Renal cortex interstitium (tissue), 11 donors: ENCODE results near the gene ZNF716. TPM values are rescaled to one million over a fixed set of nuclear protein-coding genes. Genes with fewer than 3 reads are reported as not detected.
"Not testable (repeated sequence)": the region's sequence is repeated elsewhere in the genome, so short reads cannot be mapped to it uniquely, and the experiment has no call there.

Experiments used
- DNase-seq, 11 donors: peaks; one replicate each; pipeline ENCODE4 v3.0.0-alpha.2; 2013; ENCODE audit warnings: low read depth in 9 of 11, low spot score in 4 of 11; ENCODE audit errors: extremely low read depth in 1 of 11
- polyA plus RNA-seq, 3 donors: library from polyadenylated mRNA; unstranded; fragments of 120-200 nt; gene quantifications; one replicate each; pipeline ENCODE4 v1.2.1, GENCODE V29; 2013; ENCODE audit not compliant: insufficient read length in 3 of 3

ZNF716 gene
- polyA plus RNA-seq, 3 donors, result 0.04 to 0.11 (median 0.08) TPM

DNA sequence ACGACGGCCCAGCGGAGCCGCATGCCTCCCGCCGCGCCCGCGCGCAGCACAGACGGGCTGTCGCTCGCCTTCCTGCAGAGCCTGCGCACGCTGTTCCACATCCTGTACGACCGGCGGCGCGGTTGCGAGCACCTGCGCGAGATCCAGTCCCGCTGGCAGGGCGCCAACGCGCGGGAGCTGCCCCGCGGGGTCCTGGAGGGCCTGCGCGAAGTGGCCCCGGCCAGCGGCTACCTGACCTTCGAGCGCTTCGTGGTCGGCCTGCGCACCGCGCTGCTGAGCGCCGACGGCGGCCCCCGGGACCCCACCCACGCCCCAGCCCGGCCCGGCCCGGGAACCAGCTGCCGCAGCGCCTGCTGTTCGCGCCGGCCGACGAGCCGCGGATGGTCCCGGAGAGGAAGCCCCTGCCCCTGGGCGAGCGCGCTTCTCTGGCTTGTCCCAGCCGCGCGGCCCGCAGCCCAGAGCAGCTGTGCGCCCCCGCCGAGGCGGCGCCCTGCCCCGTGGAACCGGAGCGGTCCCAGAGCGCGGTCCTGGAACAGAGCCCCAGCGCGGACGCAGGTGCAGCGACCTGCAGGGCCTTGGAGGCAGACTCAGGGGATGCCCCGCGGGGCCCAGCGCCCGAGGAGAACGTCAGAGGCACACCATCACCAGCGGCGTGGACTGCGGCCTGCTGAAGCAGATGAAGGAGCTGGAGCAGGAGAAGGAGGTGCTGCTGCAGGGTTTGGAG, 25.3 kb upstream of the ZNF716 start:
- DNase-seq, result no peak

DNA sequence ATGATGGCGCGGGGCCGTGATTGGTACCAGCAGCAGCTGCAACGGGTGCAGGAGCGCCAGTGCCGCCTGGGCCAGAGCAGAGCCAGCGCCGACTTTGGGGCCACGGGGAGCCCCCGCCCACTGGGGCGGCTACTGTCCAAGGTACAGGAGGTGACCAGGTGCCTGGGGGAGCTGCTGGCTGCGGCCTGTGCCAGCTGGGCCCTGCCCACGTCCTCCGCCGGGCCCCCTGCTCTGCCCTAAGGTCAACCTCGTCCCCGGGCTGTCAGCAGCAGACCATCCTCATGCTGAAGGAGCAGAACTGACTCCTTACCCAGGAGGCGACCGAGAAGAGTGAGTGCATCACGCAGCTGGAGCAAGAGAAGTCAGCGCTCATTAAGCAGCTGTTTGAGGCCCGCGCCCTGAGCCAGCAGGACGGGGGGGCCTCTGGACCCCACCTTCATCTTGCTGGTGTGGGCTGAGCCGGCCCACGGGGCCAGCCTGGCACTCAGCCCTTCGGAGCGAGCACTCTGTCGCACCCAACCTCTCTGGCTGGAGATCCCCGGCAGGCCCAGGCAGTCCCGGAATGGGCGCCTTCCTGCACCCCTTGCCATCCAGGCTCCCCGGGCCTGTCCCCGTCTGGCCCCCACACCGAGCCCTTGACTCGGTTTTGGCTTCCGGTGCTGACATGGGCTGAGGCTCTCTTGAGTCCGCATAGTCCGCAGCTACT, 24.6 kb upstream of the ZNF716 start:
- no peak for DNase-seq

DNA sequence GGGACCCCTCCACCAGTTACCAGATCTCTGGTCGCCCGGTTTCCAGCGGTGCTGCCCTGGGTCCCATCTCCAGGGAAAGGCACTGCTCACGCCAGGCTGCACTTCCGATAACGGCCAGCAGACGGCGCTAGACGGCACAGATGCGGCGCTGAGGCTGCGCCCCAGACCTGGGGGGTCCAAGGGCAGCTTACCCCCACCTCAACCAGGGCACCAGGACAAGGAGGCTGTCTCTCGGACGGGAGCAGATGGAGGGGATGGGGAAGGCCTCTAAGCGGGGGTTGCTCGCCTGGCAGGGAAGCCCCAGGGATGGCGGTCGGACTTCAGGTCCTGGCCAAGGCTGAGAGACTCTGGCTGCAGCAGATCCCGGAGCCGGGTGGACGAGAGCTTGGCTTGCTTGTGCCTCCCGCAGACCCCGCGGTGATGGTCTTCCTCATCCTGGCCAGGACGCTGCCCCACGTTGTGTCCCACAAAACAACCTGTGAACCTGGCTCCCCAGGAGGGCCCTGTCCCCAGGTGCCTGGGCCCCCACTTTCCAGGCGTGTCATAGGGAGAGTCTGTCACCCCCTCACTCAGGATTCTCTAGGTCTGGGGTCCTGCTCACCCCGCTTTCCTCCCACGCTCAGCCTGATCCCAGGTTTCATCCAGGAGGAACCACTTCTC, 23.9 kb upstream of the ZNF716 start:
- DNase-seq, result no peak

DNA sequence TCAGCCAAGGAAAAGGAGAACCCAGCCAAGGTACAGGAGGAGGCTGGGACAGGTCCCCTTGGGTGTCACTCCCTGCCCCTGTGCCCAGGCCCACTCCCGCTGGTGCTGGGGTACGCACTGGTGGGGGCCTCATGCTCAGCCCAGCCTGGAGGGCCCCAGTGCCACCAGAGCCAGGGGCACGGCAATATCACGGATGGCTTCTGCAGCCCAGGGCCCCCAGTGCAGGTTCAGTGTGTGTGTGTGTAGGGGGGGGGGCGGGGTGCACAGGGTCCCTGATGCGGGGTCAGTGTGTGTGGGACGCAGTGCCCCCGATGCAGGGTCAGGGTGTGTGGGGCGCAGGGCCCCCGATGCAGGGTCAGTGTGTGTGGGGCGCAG, 23.4 kb upstream of the ZNF716 start:
- no peak for DNase-seq

DNA sequence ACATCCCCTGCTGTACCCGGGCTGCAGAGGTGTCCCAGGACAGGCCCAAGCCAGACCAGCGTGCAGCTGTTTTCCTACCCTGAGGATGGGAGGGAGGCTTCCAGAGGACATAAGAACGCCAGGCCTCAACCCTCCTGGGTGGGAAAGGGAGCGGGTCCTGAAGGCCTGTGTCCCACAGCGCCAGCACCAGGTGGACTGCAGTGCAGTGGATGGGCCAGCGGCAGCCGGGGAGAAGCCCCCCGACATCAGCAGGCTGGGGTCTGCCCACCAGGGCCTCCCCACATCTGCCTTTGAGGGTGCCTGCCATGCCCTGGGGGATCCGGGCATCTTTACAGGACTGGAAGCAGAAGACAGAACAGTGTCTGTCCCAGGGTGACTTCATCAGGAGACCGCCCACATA, 22.8 kb upstream of the ZNF716 start:
- DNase-seq, result no peak

DNA sequence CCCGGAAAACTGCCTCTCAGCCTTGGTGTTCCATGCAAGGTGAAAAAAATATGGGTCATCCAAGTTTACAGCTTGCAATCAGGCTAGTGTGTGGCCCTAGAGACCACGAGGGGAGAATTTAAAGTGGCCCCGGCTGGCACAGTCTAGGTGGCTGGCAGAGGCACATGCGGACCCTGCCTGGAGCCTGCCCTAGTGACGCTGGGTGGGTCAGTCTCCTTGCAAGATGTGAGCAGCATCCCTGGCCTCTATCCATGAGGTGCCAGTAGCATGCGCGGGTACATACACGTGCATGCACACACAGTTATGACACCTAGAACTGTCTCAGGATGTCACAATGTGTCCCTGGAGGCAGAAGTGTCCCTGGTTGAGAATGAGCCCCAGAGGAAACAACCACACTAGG, 22.4 kb upstream of the ZNF716 start:
- no peak for DNase-seq

DNA sequence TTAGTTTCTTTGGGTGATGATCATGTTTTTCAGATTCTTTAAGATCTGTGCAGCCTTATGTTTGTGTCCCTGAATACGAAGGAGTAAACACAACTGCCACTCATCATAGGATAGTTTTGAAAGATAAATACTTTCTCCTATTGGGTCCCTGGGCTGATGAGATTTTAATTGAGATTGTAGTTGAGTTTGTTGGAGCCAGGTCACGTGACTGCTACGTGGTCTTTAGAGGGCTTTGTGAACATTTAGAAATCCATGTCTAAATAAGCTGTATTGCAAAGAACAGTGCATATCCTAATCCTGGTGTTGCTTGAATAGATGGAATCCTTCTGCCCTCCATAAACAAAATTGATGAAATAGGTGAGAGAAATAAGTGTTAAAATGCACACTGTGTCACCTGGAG, 17.4 kb upstream of the ZNF716 start:
- DNase-seq, result no peak

DNA sequence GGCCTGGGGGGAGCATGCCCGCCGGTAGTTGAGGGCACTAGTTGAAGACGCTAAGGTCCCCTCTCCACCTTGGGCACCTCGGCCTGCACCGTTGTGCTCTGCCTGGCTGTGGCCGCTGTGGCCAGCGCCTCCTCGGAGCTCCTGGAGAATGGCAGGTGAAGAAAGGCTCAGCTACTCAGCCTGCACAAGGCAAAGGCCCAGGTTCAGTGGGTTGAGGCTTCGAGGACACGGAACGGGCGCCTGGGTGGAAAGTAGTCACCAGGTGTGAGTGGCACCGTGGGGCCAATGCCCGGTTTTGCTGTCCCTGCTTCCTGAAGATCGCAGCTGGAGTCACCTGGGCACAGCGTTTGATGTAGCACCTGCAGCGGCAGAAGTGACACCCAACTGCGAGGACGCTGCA, 12.4 kb upstream of the ZNF716 start:
- DNase-seq, result no peak

DNA sequence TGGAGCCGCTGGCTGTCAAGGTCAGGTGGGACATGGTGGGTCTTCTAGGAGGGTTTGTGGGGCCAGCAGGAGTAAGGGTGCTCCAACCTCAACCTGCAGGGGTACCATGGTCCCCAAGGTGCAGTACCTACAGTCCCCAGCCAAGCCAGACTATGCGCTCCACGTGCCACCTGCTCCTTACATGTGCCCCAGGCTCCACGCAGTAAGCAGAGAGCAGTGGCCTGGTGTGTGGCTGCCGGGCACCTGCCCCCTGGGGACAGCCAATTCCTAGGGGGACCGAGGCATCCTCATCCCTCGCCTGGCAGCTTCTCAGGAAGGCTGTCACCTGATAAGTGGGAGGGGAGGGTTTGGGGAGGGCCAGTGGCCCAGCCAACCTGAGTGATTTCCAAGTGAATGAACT, 11.7 kb upstream of the ZNF716 start:
- DNase-seq, result no peak

DNA sequence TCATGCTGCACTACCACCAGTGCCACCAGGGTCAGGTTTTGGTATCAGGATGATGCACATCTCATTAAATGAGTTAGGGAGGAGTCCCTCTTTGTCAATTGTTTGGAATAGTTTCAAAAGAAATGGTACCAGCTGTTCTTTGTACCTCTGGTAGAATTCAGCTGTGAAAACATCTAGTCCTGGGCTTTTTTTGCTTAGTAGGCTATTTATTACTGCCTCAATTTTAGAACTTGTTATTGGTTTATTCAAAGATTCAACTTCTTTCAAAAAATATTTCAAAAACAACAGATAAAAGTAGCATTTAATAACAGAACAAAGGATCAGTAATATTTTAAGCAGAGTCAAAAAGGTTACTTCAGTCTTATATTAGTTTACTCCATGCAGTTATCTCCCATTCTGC, 6.4 kb upstream of the ZNF716 start:
- no peak for DNase-seq

DNA sequence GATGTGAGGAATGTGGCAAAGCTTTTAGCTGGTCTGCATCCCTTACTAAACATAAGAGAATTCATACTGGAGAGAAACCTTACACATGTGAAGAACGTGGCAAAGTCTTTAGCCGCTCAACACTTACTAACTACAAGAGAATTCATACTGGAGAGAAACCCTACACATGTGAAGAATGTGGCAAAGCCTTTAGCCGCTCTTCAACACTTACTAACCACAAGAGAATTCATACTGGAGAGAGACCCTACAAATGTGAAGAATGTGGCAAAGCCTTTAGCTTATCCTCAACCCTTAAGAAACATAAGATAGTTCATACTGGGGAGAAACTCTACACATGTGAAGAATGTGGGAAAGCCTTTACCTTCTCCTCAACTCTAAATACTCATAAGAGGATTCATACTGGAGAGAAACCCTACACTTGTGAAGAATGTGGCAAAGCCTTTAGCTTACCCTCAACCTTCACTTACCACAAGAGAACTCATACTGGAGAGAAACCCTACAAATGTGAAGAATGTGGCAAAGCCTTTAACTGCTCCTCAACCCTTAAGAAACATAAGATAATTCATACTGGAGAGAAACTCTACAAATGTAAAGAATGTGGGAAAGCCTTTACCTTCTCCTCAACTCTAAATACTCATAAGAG, 19.3 kb downstream of the ZNF716 start:
- DNase-seq, result not testable (repeated sequence)

DNA sequence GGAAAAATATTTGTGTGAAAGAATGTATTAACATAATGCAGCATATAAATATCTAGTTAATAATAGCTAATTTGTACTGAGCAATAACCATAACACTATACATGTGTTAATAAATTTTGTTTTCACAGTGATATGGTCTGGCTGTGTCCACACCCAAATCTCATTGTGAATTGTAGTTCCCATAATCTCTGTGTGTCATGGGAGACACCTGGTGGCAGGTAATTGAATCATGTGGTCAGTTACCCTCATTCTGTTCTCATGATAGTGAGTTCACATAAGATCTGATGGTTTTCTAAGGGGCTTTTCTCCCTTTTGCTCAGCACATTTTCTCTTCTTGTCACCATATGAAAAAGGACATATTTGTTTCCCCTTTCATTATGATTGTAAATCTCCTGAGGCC, 30.3 kb downstream of the ZNF716 start:
- not testable (repeated sequence) for DNase-seq

DNA sequence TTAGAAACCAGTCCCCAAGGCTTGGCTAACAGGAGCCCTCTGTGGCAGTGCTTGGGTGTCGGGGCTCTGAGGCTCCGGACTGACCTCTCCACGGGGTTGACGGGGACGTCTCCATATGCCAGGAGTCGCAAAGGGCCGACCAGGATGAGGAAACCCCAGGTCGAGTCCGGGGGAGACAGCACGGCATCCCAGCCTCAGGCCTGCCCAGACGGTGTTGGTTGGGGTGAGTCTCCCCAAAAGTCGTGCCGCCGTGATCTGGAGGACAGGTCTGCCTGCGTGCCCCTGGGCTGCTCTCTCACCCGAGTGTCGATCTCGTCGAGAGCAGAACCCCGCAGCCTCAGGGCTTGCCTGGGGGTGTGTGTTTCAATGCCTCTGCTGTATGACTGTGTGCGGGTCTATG, 35.0 kb downstream of the ZNF716 start:
- DNase-seq, result not testable (repeated sequence)

DNA sequence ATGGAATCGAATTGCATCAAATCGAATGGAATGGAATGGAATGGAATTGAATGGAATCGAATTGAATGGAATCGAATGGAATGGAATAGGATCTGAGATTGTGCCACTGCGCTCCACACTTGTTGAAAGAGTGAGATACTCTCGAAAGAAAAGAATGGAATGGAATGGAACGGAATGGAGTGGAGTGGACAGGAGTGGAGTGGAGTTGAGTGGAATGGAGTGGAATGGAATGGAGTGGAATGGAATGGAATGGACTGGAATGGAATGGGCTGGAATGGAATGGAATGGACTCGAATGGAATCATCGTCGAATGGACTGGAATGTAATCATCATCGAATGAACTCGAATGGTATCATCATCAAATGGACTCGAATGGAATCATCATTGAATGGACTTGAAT, 38.0 kb downstream of the ZNF716 start:
- DNase-seq, result no peak

DNA sequence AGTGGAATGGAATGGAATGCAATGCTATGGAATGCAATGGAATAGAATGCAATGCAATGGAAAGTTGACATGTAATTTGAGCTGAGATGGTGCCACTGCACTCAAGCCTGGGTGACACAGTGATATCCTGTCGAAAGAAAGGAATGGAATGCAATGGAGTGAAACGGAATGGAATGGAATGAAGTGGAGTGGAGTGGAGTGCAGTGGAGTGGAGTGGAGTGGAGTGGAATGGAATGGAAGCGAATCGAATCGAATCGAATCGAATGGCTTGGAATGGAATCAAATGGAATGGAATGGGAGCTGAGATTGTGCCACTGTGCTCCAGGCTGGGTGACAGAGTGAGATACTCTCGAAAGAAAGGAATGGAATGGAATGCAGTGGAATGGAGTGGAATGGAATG, 45.1 kb downstream of the ZNF716 start:
- DNase-seq, result not testable (repeated sequence)

DNA sequence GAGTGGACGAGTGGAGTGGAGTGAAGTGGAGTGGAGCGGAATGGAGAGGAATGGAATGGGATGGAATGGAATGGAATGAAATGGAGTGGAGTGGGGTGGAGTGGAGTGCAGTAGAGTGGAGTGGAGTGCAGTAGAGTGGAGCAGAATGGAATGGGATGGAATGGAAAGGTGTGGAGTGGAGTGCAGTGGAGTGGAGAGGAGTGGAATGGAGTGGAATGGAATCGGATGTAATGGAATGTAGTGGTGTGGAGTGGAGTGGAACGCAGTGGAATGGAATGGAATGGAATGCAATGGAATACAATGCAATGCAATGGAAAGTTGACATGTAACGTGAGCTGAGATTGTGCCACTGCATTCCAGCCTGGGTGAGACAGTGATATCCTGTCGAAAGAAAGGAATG, 46.4 kb downstream of the ZNF716 start:
- no peak for DNase-seq

DNA sequence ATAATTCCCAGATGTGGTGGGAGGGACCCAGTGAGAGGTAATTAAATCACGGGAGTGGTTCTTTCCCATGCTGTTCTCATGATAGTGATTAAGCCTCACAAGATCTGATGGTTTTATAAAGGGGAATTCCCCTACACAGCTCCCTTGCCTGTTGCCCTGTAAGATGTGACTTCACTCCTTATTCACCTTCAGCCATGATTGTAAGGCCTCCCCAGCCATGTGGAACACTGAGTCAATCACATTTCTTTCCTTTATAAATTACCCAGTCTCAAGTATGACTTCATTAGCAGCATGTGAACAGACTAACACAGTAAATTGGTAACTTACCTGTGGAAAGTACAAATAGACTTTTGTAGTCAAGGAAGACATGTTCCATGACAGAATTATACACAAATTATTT, 55.2 kb downstream of the ZNF716 start:
- no peak for DNase-seq
